ENCODE data around the gene NT5C2. TPM values are rescaled to one million over a fixed set of nuclear protein-coding genes. Genes with fewer than 3 reads are reported as not detected.

The NT5C2 gene
- total RNA-seq, 1 experiment from 2014 or later, result 91.2 TPM

DNA sequence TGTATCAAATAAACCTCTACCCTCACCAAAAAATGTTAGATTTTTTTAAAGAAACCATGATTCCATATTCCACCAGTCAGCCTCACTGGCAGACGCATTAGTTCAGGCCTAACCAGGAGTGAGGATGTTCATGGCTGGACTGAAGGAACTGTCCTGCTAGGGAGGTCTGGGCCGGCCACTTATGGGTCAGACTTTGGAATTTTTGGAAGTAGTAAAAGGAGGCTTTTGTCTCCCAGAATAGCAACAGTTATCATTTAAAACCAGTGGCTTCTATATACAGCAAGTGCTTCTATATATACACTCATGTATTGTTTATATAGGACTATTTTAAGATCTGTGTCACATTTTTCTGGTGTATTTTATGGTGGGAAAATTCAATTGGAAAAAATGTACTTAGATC, 154.5 kb downstream of the NT5C2 start:
- no peak overlapping the region for H3K27ac Mint-ChIP-seq (ENCODE audit: unreplicated experiment)
- no peaks in the 10 kb centered on the region for H3K4me1 Mint-ChIP-seq (ENCODE audit: low read depth, unreplicated experiment)
- intact Hi-C loops (cut with micrococcal nuclease; ENCODE audit: unreplicated experiment), result no loop called here
- H3K9me3 Mint-ChIP-seq (ENCODE audit: unreplicated experiment), result no peaks in the 10 kb centered on the region
- no peaks in the 10 kb centered on the region for H3K27me3 ChIP-seq (replicated peaks; ENCODE audit: control insufficient read depth, insufficient read depth, low read length)
- no peaks in the 10 kb centered on the region for H3K36me3 Mint-ChIP-seq (ENCODE audit: insufficient read depth, unreplicated experiment)
- H3K9me3 ChIP-seq, result no peaks in the 10 kb centered on the region
- ChIA-PET CTCF (no interaction called here), POLR2A (no interaction called here)
- H3K4me3 Mint-ChIP-seq (ENCODE audit: unreplicated experiment), result no peak overlapping the region
- H3K4me3 ChIP-seq (ENCODE audit: low read depth, low read length), result no peak overlapping the region
- no peaks in the 10 kb centered on the region for H3K27me3 Mint-ChIP-seq (ENCODE audit: insufficient read depth, unreplicated experiment)
- TF ChIP-seq, protein P1, sequence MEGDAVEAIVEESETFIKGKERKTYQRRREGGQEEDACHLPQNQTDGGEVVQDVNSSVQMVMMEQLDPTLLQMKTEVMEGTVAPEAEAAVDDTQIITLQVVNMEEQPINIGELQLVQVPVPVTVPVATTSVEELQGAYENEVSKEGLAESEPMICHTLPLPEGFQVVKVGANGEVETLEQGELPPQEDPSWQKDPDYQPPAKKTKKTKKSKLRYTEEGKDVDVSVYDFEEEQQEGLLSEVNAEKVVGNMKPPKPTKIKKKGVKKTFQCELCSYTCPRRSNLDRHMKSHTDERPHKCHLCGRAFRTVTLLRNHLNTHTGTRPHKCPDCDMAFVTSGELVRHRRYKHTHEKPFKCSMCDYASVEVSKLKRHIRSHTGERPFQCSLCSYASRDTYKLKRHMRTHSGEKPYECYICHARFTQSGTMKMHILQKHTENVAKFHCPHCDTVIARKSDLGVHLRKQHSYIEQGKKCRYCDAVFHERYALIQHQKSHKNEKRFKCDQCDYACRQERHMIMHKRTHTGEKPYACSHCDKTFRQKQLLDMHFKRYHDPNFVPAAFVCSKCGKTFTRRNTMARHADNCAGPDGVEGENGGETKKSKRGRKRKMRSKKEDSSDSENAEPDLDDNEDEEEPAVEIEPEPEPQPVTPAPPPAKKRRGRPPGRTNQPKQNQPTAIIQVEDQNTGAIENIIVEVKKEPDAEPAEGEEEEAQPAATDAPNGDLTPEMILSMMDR (IDR thresholded peaks at IDR 0.05; ENCODE audit: insufficient read depth in 1 of 2, low read depth in 1 of 2, low read length in 1 of 2, severe bottlenecking in 1 of 2, unreplicated experiment in 1 of 2), result no peak
- BruUV-seq (replicated peaks), result no TSS peak
- H3K4me1 ChIP-seq, result no peaks in the 10 kb centered on the region
- H3K36me3 ChIP-seq (ENCODE audit: control insufficient read depth, insufficient read depth, low read length), result no peaks in the 10 kb centered on the region
- DNase-seq, result no peak

Other genes starting within 250 kb of the NT5C2 start
- gene RPEL1, start 52.6 kb upstream of the NT5C2 start, total RNA-seq (2022), result 0.21 TPM in 1 of 2 replicates, not detected in the other
- 0.51 and 0.52 TPM in 2 replicates for gene INA, start 83.9 kb upstream of the NT5C2 start, total RNA-seq (2022)
- gene PCGF6, start 157.9 kb upstream of the NT5C2 start, total RNA-seq (2022), result 20.4 and 21.6 TPM in 2 replicates
- 6.3 and 6.8 TPM in 2 replicates for gene TAF5, start 174.7 kb upstream of the NT5C2 start, total RNA-seq (2022)
- gene ATP5MK, start 203.2 kb upstream of the NT5C2 start, total RNA-seq (2022), result 340 and 369 TPM in 2 replicates
- gene PDCD11, start 203.4 kb upstream of the NT5C2 start, total RNA-seq (2022), result 55.3 and 62.8 TPM in 2 replicates

All from Caco-2 (cell line).